ENCODE measurements around the gene ABO. TPM values are rescaled to one million over a fixed set of nuclear protein-coding genes. Genes with fewer than 3 reads are reported as not detected.

The ABO gene
- total RNA-seq, 1 donor from 2014 or later = 7.3 TPM

Other genes starting within 250 kb of the ABO start
- gene GTF3C5, start 244.2 kb downstream of the ABO start, total RNA-seq = 33.6 TPM
- 2.4 TPM for gene CEL, start 213.2 kb downstream of the ABO start, total RNA-seq
- 35.0 TPM for gene RALGDS, start 154.0 kb downstream of the ABO start, total RNA-seq
- 2.0 TPM for gene GBGT1, start 111.3 kb downstream of the ABO start, total RNA-seq
- not detected for gene OBP2B, start 66.0 kb downstream of the ABO start, total RNA-seq
- 9.9 TPM for gene SURF6, start 61.0 kb upstream of the ABO start, total RNA-seq
- gene MED22, start 72.9 kb upstream of the ABO start, total RNA-seq = 10.8 TPM
- gene RPL7A, start 73.0 kb upstream of the ABO start, total RNA-seq = 2,377 TPM
- 25.4 TPM for gene SURF1, start 81.3 kb upstream of the ABO start, total RNA-seq
- gene SURF2, start 81.3 kb upstream of the ABO start, total RNA-seq = 25.6 TPM
- 87.2 TPM for gene SURF4, start 100.9 kb upstream of the ABO start, total RNA-seq
- 0.40 TPM for gene STKLD1, start 101.2 kb upstream of the ABO start, total RNA-seq
- gene REXO4, start 142.8 kb upstream of the ABO start, total RNA-seq = 13.7 TPM
- gene ADAMTS13, start 147.2 kb upstream of the ABO start, total RNA-seq = 0.92 TPM
- 7.4 TPM for gene CACFD1, start 184.8 kb upstream of the ABO start, total RNA-seq
- 0.80 TPM for gene SLC2A6, start 203.9 kb upstream of the ABO start, total RNA-seq
- gene MYMK, start 249.8 kb upstream of the ABO start, total RNA-seq = not detected